Inflammatory macrophage (primary cell): ENCODE data around the gene PEX5L.

Experiments used
- DNase-seq, 2 donors: peaks; one replicate each; pipeline ENCODE4 v3.0.0-alpha.2; 2020 to 2022

Gene PEX5L

DNA sequence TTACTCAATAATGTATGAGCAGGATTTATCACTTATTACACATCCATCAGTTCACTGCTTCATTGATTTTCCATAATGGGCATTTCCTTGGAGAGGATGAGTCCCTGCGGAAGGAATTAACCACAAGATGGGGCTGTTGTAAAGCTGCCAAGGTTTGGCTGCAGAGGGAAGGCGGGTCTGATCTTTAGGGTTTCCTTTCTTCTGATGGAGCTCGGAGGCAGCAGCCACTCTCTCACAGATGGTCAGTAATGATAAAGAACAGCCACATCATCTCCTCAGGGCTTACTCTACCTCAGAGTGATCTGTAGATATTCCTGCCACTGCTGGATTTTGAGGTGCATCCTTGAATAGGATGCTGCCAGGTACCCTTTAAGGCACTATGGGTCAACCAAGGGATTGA, 268.7 kb downstream of the PEX5L start:
- peak; percentile 9 to 50 for DNase-seq

DNA sequence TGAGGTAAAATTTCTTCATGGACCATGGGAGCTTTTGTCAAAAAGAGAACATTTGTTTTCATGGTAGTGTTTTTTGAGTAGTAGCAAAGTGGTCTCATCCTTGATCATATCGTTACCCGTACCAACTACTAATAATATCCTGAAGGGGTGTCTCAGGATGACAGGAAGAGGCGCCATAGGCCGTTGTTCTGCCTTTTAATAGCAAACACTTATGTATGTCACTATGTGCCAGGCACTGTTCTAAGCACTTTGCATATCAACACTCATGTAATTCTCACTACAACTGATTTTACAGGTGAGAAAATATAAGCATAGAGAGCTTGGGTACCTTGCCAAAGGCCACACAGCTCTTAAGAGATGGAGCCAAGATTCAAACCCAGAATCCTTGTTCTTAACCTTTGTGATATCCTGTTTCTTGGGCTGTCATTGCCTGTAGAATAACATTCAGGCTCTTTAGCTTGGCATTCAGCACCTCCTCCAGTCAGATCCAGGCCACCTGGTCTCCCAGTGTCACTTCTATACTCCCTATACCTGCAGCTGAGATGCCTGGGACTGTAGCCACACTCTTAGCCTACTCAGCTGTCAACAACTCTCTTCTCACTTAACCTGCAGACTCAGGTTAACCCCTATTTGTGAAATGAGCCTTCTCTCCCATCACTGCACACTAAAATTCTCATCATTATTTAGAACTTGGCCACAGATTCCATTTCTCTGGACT, 270.2 kb downstream of the PEX5L start:
- no peak for DNase-seq

DNA sequence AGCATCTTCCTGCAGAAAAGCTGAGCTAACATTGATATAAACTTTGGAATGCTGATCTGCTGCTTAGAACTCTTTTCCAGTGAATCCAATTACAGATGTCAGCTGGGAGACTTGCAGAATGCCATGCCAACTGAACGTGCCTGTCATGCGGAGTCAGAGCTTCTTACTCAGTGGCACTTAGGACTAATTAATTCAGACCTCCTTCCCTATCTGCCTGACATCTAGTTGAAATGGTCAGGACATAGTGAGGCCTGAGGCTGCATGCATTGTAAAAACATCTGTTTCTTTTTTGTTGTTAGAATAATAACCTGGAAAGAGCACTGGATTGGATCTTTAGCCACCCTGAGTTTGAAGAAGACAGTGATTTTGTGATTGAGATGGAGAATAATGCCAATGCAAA, 271.3 kb downstream of the PEX5L start:
- DNase-seq = no peak

DNA sequence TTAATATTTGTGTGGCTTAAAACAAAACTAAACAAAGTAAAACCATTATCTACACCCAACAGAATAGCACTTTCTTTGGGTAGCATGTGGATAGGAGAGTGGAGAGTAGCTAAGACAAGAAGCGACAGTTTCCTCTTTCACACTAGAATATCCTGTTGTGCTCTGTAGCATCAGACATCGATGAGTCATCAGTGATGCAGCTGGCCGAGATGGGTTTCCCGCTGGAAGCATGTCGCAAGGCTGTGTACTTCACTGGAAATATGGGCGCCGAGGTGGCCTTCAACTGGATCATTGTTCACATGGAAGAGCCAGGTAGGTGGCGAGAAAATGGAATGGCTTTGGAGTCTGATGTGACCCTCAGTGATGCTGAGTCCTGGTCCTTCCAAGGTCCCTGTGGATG, 275.8 kb downstream of the PEX5L start:
- DNase-seq = peak; percentile 22 to 42

DNA sequence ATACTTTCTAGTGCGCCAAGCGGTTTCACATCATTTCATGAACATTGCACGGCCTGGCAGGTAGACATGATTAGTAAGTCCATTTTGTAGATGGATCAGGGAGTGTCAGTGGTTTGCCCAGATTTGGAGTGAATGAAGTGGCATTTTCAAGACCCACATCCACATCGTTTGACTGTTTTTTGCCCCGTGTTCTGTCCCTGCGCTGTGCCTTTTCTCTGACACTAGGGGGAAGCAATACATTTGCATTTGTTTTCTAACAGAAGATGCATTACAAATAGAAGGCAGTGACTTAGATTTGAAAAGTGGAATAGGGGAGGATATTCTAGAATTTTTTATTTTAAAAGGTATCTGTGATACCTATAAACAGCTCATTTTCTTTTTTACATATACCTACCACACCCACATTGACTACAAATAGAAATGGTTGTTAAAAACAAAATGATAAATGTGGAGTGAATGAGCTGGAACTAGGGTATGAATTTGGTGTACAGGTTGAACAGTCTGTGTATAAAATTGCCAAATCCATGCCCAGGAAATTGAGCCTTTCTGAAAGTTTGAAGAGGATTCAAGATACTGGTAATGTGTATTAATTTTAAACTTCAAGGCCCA, 285.9 kb downstream of the PEX5L start:
- peak; percentile 11 to 30 for DNase-seq

DNA sequence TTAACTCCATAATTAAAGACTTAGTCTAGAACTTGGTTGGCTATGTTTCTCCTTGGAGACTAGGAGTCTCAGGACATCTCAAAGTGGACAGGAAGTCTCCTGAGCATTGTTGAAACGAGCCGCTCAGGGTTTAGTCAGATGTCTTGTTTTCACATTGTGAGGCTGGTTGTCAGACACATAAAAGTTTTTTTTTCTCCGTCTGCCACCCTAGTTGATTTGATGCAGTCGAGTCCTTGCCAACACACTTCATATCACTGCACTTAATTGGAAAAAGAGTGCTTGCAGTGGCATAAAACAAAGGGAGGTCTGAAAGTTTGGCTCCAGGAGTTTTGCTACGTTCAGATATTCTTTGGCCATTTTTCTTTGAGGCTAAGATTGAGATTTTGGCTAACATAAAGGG, 291.0 kb downstream of the PEX5L start:
- no peak for DNase-seq

DNA sequence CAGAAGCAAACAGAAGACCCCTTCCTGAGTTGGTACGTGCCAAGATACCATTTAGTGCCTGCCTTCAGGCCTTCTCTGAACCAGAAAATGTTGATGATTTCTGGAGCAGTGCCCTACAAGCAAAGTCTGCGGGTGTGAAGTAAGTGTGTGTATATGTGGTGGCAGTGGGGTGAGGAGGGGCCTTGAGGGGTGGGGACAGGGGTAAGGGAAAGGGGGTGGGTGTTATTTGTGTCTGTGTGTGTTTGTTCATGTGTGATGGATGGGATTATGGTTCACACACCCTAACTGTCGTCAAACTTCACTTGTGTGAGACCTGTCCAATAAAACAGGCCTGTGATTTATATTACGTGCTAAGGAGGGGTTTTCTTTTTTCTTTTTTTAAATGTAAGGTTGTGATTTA, 291.7 kb downstream of the PEX5L start:
- DNase-seq = no peak
